Measurements from ENCODE around the gene ELK4. TPM values are rescaled to one million over a fixed set of nuclear protein-coding genes. Genes with fewer than 3 reads are reported as not detected.

The ELK4 gene
- polyA plus RNA-seq, 3 donors = 1.4 to 9.0 (median 2.6) TPM

- WGBS (ENCODE audit: insufficient coverage) = 95% methylated on average over 2 of the region's 4 CpGs
- no peak for DNase-seq
- H3K9me3 ChIP-seq (replicated peaks in 1 of 2; ENCODE audit: control insufficient read depth in 1 of 2, insufficient read depth in 1 of 2, low read length in 2 of 2) = no peaks in the 10 kb centered on the region
- H3K4me2 ChIP-seq (replicated peaks; ENCODE audit: extremely low read depth, low read length, poor library complexity, severe bottlenecking) = no peak overlapping the region
- H3K27ac ChIP-seq (ENCODE audit: low read depth in 1 of 2, low read length in 2 of 2) = peak overlapping the region in 1 of 2 donors; percentile 44
- Mint-ChIP-seq H3K4me1 (peaks cover 41% of the 10 kb centered on the region), H3K36me3 (peaks cover 36 to 55% of the 10 kb centered on the region in 2 donors), H3K4me3 (no peak overlapping the region), H3K27ac (peak overlapping the region in 1 of 7 donors; percentile 15), H3K9me3 (no peaks in the 10 kb centered on the region), H3K27me3 (ENCODE audit: low read depth in 3 of 3) (peaks cover 0 to 1% (median 0%) of the 10 kb centered on the region in 3 donors)
- no peak overlapping the region for H3K9ac ChIP-seq (ENCODE audit: insufficient read depth, low read length, poor library complexity, severe bottlenecking)
- H3K36me3 ChIP-seq (replicated peaks in 1 of 2; ENCODE audit: control insufficient read depth in 1 of 2, insufficient read depth in 2 of 2, low read length in 2 of 2) = peaks cover 37 to 54% of the 10 kb centered on the region in 2 donors
- H3K4me3 ChIP-seq (replicated peaks in 1 of 3; ENCODE audit: low read depth in 2 of 3, low read length in 3 of 3) = no peak overlapping the region
- peaks cover 59% of the 10 kb centered on the region for H4K20me1 ChIP-seq (ENCODE audit: insufficient read depth, low read length)
- peaks cover 26 to 28% of the 10 kb centered on the region in 2 donors for H3K4me1 ChIP-seq (ENCODE audit: control insufficient read depth in 1 of 2, insufficient read depth in 2 of 2, low read length in 2 of 2)
- intact Hi-C loops (cut with micrococcal nuclease) = no loop called here
- no peaks in the 10 kb centered on the region for H3K27me3 ChIP-seq (ENCODE audit: control insufficient read depth in 2 of 2, insufficient read depth in 2 of 2, low read length in 2 of 2)
- TF ChIP-seq CTCF (IDR thresholded peaks at IDR 0.05) = no peak
- H3K79me2 ChIP-seq (ENCODE audit: insufficient read depth, low read length) = peaks cover 77% of the 10 kb centered on the region
- H2AFZ ChIP-seq (ENCODE audit: insufficient read depth, low read depth, low read length, poor library complexity, severe bottlenecking) = no peak overlapping the region
Measured at GRCh38 chr1:205623646-205624045, 8.2 kb downstream of the ELK4 start.

GRCh38 chr1:205620269-205620668 lies 11.5 kb downstream of the ELK4 start:
- 85% methylated on average over 5 of the region's 6 CpGs for WGBS (ENCODE audit: insufficient coverage)
- Histone ChIP-seq H3K4me3 (replicated peaks in 1 of 3; ENCODE audit: low read depth in 2 of 3, low read length in 3 of 3) (no peak overlapping the region), H3K79me2 (ENCODE audit: insufficient read depth, low read length) (peaks cover 44% of the 10 kb centered on the region), H3K4me2 (replicated peaks; ENCODE audit: extremely low read depth, low read length, poor library complexity, severe bottlenecking) (no peak overlapping the region), H3K36me3 (replicated peaks in 1 of 2; ENCODE audit: control insufficient read depth in 1 of 2, insufficient read depth in 2 of 2, low read length in 2 of 2) (peaks cover 65 to 87% of the 10 kb centered on the region in 2 donors), H3K9me3 (replicated peaks in 1 of 2; ENCODE audit: control insufficient read depth in 1 of 2, insufficient read depth in 1 of 2, low read length in 2 of 2) (no peaks in the 10 kb centered on the region), H3K9ac (ENCODE audit: insufficient read depth, low read length, poor library complexity, severe bottlenecking) (no peak overlapping the region), H2AFZ (ENCODE audit: insufficient read depth, low read depth, low read length, poor library complexity, severe bottlenecking) (no peak overlapping the region), H3K27ac (ENCODE audit: low read depth in 1 of 2, low read length in 2 of 2) (no peak overlapping the region), H3K4me1 (ENCODE audit: control insufficient read depth in 1 of 2, insufficient read depth in 2 of 2, low read length in 2 of 2) (peaks cover 8 to 9% of the 10 kb centered on the region in 2 donors), H4K20me1 (ENCODE audit: insufficient read depth, low read length) (peaks cover 59% of the 10 kb centered on the region), H3K27me3 (ENCODE audit: control insufficient read depth in 2 of 2, insufficient read depth in 2 of 2, low read length in 2 of 2) (no peaks in the 10 kb centered on the region)
- H3K9me3 Mint-ChIP-seq = no peaks in the 10 kb centered on the region
- peaks cover 11% of the 10 kb centered on the region for H3K4me1 Mint-ChIP-seq
- no peak overlapping the region for H3K4me3 Mint-ChIP-seq
- TF ChIP-seq CTCF (IDR thresholded peaks at IDR 0.05) = no peak
- intact Hi-C loops (cut with micrococcal nuclease) = no loop called here
- H3K36me3 Mint-ChIP-seq = peaks cover 63 to 85% of the 10 kb centered on the region in 2 donors
- no peaks in the 10 kb centered on the region for H3K27me3 Mint-ChIP-seq (ENCODE audit: low read depth in 3 of 3)
- H3K27ac Mint-ChIP-seq = peak overlapping the region in 2 of 7 donors; percentile 1 to 27
- no peak for DNase-seq

Data from CD14-positive monocyte (primary cell).